Measurements from ENCODE around the gene CDC42EP4.

The CDC42EP4 gene

DNA sequence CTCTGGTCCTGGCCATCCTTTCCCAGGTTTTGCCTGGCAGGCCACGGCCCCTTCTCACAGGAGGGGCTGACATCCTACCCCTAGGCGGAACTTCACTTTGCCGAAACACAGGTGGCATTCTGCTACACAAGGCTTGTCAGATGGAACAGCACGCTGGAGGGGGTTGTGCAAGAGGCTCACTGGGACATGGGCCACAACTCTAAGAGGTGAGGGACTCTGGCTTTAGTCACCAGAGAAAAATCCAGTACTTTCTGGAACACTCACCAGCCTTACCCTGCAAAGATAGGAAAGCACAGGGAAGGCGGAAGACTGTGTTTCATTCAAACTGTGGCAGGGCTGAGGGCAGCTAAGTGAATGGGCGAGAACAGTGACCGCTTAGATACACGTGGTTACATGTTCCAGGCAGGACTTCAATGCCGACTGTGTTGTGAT lies 18.3 kb downstream of the CDC42EP4 start:
- no peak for DNase-seq

DNA sequence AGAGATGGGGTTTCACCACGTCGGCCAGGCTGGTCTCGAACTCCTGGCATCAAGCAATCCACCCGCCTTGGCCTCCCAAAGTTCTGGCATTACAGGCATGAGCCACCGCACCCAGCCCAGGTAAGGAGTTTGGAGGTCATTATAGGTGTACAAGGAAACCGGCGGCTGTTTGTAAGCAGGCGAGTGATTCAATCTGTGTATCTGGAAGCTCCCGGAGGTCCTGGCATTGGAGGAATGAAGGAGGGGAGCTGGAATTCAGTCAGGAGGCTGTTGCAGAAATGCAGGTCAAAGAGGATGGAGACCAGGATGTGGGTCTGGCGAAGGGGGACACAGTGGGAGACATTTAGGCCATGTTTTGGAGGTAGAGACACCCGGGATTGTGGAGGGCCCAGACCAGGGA lies 18.8 kb downstream of the CDC42EP4 start:
- no peak for DNase-seq

DNA sequence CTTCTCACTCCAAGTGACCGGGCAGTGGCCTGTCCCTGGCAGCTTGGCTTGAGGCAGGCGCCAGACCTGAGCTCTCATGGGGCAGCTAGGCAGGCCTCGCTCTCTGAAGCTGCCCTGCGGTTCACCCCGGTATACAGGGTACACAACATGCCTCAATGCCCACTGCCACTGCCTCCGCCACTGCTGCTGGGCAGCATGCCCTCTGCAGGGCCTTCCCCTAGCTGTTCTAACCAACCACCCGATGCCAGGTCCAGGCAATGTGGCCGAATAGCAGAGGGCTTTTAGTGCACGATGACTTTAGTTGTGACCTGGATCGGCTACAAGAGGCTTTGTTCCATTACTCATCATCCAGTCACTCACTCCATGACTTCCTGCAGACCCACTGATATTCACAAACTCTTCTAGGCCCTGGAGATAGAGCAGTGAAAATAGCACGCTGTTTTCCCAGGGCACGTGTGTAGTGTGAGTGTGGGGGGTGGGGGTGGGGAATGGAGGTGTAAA lies 19.7 kb downstream of the CDC42EP4 start:
- no peak for DNase-seq

DNA sequence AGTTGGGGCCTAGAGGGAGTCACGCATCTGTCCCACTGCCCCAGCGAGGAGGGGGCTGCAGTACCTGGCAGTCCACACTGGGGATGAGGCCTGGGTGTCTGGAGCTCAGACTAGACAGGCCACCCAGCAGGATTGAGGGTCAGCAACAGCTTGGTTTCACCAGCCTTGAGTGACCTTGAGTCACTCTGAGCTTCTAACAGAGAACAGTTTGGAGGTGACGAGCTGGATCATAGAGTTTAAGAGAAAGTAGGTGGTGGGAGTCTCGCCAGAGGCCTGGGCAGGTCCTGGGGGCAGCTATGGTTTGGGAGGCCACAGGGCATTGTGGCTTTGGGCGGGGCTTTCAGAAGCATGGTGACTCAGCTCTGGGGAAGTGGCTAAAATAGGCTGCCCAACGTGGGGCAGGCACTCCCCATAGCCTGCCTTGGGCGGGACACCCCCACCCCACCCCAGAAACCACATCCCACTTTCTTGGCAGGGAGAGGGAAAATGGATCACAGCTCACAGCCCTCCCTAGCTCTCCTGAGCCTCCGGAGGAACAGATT lies 20.5 kb downstream of the CDC42EP4 start:
- no peak for DNase-seq

DNA sequence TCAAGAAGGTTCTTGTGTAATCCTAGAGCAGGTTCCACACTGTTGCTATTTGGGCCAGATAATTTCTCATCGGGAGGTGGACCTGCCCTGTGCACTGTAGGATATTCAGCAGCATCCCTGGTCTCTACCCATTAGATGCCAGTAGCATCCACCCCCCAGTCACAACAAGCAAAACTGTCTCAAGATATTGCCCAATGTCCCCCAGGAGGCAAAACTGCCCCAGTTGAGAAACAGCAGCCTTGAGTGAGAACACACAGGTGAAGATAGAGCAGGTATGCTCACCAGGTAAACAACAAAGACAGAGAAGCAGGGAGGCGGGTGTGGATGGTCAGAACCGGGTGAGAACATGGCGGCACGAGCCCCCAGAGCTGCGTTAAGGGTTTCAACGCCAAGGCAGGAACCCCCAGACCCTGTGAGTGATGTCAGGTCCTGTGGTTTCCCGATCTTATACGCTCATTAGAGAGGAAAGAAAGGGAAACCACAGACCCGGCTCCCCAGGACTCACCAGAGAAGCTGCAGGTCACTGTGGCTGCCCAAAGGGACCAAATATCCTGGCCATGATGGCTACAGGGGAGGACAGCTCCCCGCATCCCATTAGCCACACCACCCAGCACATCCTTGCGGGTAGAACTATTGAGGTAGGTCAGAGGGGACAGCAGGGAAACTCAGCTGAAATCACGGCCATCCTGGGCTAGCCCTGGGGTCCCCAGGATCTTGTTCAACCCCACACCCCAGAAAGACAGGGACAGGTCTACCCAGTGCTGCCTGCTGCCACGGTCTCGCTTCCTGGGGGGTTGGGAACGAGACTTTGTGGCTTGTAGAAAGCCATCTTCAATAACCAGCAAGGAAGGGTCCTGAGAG lies 21.2 kb downstream of the CDC42EP4 start:
- no peak for DNase-seq

DNA sequence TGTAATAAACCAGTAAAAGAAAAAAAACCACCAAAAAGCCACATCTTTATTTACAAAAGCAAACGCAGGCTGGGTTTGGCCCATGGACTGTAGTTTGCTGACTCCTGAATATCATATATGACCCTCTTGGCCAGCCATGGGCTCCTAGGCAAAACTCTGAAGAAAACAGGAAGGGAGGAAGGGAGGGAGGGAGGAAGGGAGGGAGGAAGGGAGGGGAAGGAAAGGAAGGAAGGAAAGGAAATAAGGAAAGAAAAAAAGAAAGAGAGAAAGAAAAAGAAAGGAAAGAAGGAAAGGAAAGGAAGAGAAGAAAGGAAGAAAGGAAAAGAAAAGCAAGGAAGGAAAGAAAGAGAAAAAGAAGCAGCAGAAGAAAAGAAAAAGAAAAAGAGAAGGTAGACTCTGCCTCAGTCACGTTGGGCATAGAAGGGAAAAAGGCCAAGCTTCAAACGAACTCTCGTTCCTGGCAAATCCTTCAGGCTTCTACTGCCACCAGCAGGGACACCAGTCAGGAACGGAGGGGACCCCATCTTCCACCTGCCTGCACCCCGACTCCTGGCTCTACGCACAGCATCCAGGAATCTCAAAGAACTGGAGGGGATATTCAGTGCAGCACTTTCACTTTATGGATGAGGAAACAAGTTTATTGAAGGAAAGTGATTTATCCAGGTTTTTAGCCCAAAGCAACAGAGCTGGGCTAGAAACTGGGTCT lies 22.1 kb downstream of the CDC42EP4 start:
- DNase-seq, result no peak

DNA sequence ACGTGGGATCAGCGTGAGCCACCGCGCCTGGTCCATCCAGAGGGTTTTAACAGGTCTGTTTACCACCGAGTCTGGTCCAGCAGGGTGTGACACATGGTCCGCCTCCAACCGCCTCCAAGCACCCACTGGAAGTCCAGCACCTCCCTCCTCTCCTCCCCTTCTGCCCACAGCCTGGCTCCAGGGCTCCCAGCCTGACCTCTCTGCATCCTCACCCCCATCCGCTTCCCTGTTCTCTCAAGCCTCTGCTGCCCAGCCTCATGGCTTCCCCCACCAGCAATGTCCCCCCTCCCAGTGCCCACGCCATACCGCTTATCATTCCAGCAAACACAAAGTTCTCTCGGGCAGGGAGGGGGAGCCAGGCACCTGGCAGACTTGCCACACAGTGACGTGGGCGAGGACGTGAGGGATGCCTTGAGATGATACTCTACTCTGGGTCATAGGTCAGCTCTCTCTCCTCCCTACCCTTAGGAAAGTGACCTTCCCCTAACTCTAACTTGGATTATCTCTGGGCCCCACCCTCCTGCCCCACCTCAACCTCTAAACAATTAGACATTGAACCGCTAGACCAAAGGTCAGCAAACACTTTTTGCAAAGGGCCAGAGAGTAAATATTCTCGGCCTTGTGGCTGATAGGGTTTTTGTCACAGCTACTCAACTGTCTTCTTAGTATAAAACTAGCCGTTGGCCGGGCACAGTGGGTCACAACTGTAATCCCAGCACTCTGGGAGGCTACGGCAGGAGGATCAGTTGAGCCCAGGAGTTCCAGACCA lies 23.1 kb downstream of the CDC42EP4 start:
- no peak for DNase-seq

DNA sequence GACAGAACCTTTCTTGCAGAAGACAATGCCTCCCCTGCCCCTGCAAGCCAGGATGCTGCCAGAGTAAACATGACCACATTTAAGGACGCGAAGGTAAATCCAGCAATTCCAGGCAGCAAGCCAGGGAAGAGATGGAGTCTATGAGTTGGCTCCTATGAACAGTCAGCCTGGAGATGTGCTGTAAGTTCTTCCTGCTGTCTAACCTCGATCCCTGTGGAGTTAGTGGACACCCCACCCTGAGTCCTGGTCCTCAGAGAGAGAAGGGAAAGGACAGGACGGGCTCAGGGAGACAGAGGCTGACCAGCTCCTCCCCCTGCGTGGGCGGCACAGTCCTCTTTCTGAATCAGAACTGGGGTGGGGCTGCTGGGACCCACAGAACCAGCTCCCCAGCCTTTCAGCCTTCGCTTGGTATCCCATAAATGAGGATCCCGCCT lies 24.9 kb downstream of the CDC42EP4 start:
- no peak for DNase-seq

DNA sequence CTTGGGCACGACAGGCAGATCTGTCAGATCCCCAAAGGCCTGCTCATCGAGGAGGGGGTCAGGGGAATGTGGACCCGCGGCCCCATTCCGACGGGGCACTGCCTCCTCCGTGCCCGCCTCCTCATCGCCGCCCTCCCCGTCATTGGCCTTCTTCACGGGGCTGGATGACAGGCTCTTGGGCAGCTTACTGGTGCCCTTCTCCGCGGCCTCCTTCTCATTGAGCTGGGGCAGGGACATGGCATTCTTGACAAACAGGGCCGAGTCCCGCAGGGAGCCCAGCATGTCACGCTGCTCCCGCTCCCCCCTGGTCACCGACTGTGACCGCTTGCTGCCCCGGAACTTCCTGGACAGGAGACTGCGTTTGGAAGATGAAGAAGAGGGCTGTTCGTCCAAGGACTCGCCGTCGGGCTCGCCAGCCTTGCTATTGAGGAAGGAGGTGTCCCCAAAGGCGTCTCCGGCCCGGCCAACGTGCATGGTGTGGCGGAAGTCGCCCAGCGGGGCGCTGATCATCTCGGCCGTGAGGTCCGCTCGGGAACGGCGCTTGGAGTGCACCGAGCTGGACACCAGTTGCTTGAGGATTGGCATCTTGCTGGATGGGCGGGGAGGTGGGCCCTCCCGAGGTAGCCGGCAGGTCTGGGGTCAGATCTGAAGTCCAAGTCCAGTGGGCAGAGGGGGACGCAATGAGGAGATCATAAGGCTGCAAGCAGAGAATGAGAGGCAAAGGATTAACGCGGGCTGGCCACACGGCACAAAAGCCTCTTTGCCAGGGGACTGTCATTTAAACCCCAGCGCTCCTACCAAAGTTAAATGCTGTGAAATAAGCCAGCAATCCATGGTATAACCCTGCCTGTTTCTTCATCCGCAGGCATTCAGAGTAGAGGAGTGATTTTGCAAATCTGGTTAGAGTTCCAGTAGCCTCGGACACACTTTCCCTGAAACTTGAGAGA lies 25.6 kb downstream of the CDC42EP4 start:
- no peak for DNase-seq

DNA sequence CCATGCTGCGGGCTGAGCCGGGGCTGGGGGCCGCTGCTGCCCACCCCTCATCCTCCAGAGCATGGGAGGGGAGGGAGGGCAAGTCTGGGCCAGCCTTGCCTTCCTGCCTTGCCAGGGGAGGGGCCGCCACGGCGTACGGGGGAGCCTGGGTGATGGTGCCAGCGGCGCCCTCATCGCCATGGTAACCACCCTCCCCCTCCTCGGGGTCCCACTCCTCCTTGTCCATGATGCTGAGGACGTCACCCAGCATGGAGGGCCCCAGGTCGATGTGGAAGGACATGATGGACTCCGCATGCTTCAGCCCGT lies 26.2 kb downstream of the CDC42EP4 start:
- no peak for DNase-seq

DNA sequence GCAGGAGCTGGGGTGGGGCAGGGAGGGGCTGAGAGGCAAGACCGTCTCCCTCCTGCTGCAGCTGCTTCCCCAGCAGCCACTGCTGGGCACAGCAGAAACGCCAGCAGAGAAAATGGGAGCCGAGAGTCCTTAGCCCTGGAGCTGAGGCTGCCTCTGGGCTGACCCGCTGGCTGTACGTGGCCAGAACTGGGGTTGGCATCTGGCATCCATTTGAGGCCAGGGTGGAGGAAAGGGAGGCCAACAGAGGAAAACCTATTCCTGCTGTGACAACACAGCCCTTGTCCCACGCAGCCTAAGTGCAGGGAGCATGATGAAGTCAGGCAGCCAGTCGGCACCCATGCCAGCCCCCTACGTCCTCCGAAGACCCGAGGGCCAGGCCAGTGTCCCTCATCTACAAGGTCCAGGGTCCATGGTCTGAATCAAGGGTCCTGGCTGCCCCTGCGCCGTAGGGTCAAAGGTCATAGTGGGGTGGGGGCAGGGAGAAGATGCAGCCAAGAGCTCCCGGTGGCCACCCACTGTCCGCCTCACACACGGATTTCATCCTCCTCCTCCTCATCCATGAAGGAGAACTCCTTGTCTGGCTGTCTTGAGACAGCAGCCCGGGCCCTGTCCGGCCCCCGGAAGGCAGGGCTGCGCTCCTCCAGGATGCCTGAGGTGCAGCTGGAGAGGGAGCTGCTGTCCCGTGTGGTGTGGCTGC lies 26.7 kb downstream of the CDC42EP4 start:
- DNase-seq, result no peak

DNA sequence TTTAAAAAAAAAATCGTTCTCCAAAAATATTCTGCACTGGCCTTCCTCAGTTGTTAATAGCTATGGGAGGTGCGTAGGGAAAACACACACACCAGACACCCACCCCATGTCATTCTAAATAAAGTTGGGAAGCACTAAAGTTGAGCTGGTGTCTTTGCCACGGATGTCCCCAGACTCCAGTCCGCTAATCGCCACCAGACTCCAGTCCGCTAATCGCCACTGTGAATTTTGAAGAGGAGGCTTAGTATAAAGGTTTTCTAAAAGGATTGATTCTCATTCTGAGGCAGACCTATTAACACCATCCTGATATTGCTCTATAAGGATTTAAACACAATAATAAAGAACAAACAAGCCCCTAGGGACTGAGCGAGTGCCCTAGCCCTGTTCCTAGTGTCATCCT lies 27.4 kb downstream of the CDC42EP4 start:
- DNase-seq, result no peak

DNA sequence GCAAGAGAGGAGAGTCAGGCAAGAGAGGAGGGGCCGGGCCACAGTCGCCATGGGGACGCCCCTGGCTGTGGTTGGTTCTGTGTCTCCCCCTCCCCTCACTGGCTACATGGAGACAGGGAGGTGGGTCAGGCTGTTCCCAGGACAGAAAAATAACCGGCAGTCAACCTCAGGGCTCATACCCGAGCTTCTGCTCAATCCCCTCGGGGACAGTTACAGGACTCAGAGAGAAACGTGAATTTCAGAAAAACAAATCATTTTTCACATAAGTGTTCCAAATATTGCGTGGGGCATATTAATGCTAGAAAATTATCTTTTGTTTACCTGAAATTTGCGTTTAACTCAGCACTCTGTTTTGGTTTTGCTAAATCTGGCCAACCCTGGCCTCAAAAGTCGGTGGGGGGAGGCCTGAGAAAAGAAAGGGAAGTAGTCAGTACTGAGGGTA lies 27.9 kb downstream of the CDC42EP4 start:
- no peak for DNase-seq

DNA sequence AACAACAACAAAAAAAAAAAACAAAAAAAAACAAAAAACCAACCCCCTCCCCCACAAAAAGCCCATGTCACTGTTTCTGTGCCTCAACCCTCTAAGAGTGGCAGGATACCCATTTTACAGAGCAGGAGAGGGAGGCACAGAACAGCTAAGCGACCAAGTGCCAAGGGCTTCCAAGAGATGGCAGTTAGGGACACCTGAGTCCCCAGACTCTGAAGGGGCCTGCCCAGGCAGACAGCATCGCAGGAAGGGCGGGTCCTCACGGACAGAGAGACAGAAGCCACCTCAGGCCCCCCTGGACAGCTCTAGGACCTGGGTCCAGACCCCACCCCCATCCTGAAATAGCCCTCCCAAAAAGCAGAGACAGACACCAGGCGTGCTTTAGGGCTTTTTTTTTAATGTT lies 28.6 kb downstream of the CDC42EP4 start:
- no peak for DNase-seq

DNA sequence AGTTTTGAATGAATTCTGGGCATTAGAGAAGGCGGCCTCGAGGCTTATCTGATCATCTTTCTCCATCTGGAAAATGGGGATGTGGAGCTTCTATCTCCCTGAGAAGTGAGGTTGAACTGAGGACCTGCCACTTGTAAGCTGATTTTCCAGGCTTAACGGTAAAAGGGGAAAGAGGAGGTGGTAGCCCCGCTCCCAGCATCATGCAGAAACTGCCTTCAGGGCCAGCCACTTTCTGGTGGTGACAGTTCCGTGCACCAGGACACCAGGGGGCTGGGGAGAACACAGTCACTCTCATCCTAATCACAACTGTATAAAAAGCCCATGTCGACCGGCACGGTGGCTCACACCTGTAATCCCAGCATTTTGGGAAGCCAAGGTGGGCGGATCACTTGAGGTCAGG lies 29.2 kb downstream of the CDC42EP4 start:
- no peak for DNase-seq

DNA sequence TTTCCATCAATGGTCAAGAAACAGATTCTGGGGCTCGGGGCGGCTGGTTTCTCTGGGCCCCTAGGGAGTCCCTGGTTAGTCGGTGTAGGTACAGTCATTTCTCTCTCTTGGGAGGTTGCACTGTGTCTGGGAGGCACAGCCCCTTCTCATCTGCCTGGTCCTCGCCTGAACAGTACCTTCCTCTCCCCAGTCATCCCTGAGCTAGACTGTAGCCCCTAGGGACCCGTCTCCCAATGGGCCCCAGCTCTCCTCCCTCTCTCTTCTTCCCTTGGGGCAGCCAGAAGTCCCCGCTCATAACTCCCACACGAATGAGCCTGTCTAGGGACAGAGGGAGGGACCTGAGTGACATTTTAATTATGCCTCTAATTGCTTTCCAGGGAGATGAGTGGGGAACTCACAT lies 29.9 kb downstream of the CDC42EP4 start:
- no peak for DNase-seq

DNA sequence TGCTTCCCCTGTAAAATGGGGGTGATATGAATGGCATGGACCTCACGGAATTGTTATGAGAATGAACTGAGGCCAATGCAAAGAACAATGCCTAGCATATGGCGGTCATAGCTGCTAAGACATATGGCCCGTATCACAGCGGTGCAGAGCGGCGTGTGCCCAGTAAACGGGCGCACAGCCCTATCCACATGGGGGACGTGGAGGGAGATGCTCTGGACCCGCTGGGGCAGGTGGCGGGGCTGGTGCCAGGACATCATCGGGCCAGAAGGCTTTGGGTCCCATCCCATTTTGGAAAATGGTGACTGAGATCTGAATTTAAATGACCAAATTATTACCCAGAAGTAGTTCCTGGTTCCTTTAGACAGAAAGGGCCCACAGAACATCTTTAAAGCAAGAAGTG lies 31.6 kb downstream of the CDC42EP4 start:
- peak in 1 of 2 experiments; percentile 78 for DNase-seq

DNA sequence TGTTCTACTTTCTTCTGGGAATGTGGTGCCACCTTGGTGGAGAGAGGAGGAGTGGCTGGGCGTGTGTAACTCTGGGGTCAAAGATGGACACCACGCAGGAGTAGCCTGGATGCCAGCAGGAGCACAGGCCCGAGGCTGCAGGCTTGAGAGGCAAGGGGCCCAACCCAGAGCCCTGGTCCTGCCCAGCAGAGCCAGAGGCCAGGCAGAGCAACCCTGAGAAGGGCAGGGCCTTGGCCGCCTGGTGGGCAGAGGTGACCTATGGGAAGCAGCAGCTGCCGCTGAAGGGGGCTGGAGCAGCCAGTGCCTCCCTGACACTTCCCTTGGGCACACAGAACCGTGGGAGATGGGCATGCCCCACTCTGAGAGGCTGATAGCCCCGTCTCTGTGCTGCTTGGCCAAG lies 32.1 kb downstream of the CDC42EP4 start:
- no peak for DNase-seq

DNA sequence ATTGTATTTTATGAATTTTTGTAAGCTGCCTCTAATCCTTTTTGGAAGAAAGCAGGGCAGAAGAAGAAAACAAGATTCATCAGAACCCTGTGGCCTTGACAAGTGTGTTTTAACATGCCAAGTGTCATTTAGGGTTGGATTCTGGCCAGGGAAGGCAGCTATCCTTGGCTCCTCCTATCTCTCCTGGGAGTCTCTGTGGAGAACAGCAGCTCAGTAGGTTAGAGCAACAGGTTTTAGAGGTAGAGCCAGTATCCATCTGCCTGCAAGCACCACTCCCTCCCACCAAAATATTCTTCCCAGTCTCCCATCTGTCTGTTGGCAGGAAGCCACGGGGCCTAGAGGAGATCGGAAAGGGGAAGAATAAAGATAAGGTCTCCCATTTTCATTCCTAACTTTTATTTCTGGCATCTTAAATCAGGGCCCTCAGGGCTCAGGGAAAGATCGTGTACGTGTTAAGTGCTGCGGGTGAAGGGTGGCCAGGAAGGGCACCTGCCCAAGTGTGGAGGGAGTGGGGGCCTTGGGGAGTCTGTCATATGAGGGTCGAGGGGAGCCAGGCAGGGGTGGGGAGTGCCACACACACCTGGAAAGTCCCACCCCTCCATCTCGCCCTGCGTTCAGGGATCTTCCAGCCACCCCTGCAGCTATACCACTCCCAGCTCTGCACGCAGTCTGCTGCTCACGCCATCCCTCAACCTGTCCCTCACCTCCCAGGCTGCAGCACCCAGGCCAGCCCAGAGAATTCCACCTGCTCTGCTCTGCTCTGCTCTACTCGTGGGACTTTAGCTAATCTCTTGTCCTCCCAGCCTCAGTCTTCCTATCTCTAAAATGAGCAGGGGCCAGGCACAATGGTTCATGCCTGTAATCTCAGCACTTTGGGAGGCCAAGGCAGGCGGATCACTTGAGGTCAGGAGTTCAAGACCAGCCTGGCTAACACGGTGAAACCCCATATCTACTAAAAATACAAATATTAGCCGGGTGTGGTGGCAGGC lies 33.0 kb downstream of the CDC42EP4 start:
- peak; percentile 78 to 97 for DNase-seq

DNA sequence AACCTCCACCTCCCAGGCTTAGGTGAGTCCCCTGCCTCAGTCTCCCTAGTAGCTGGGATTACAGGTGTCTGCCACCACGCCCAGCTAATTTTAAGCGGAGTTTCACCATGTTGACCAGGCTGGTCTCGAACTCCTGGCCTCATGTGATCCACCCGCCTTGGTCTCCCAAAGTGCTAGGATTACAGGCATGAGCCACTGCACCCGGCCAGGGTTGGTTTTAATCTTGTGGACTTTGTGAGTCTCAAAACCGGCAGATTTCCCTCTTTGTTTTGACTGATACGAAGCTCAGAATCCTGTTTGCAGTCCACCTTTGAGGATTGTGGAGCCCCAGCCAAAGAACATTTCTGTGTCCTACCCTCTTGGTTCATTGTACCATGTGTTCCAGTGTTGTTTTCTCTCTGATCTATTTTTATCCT lies 33.7 kb downstream of the CDC42EP4 start:
- peak in 1 of 2 experiments; percentile 97 for DNase-seq
